Astrocyte (in vitro differentiated cells and primary cell): ENCODE data around the gene A1BG. TPM values are rescaled to one million over a fixed set of nuclear protein-coding genes. Genes with fewer than 3 reads are reported as not detected.

Experiments used
- DNase-seq: peaks from one replicate; pipeline ENCODE4 v3.0.0-alpha.2; 2010; ENCODE audit warnings: low read depth
- FAIRE-seq: peaks from 2 replicates; lab custom pipeline; 2011; peaks lifted over from hg19 to GRCh38; lab: Jason Lieb, UNC
- H2AFZ ChIP-seq: 2 replicates; pipeline ENCODE4 v1.6.0; 2012; ENCODE audit warnings: low read depth, low read length, inconsistent platforms
- H3K27ac ChIP-seq: 2 replicates; pipeline ENCODE4 v1.5.1; 2011; ENCODE audit warnings: low read depth, low read length, inconsistent platforms
- H3K27me3 ChIP-seq: 2 replicates; pipeline ENCODE4 v1.6.0; 2011; ENCODE audit warnings: low read length, inconsistent platforms; ENCODE audit not compliant: insufficient read depth
- H3K36me3 ChIP-seq: 2 replicates; pipeline ENCODE4 v1.5.1; 2011; ENCODE audit warnings: low read length, inconsistent platforms; ENCODE audit not compliant: insufficient read depth
- H3K4me1 ChIP-seq: 2 replicates; pipeline ENCODE4 v1.5.1; 2011; ENCODE audit warnings: low read length, inconsistent platforms; ENCODE audit not compliant: insufficient read depth
- H3K4me2 ChIP-seq: 2 replicates; pipeline ENCODE4 v1.6.0; 2012; ENCODE audit warnings: low read length, inconsistent platforms
- H3K4me3 ChIP-seq: 2 replicates; pipeline ENCODE4 v1.5.1; 2011; ENCODE audit warnings: low read depth, mild to moderate bottlenecking, low read length, inconsistent platforms; ENCODE audit not compliant: insufficient read depth
- H3K79me2 ChIP-seq: 2 replicates; pipeline ENCODE4 v1.6.0; 2012; ENCODE audit warnings: mild to moderate bottlenecking, low read length, inconsistent platforms; ENCODE audit not compliant: insufficient read depth
- H3K9ac ChIP-seq: 2 replicates; pipeline ENCODE4 v1.6.0; 2012; ENCODE audit warnings: mild to moderate bottlenecking, low read length, inconsistent platforms
- H3K9me3 ChIP-seq: 2 replicates; pipeline ENCODE4 v1.5.1; 2012; ENCODE audit warnings: low read depth, mild to moderate bottlenecking, low read length, inconsistent platforms; ENCODE audit not compliant: insufficient read depth
- H4K20me1 ChIP-seq: 2 replicates; pipeline ENCODE4 v1.6.0; 2012; ENCODE audit warnings: low read length, inconsistent platforms; ENCODE audit not compliant: insufficient read depth
- H3K27ac Mint-ChIP-seq: one replicate; pipeline ENCODE4 v1.8.0; 2021; ENCODE audit warnings: mild to moderate bottlenecking, mixed read lengths; ENCODE audit not compliant: unreplicated experiment
- H3K27me3 Mint-ChIP-seq: one replicate; pipeline ENCODE4 v1.8.0; 2021; ENCODE audit warnings: low read depth, mixed read lengths; ENCODE audit not compliant: unreplicated experiment
- H3K36me3 Mint-ChIP-seq: one replicate; pipeline ENCODE4 v1.8.0; 2021; ENCODE audit warnings: low read depth, mixed read lengths; ENCODE audit not compliant: unreplicated experiment
- H3K4me1 Mint-ChIP-seq: one replicate; pipeline ENCODE4 v1.8.0; 2021; ENCODE audit warnings: low read depth, mixed read lengths; ENCODE audit not compliant: unreplicated experiment
- H3K4me3 Mint-ChIP-seq: one replicate; pipeline ENCODE4 v1.8.0; 2021; ENCODE audit warnings: mild to moderate bottlenecking, moderate library complexity, mixed read lengths; ENCODE audit not compliant: unreplicated experiment
- H3K9me3 Mint-ChIP-seq: one replicate; pipeline ENCODE4 v1.8.0; 2021; ENCODE audit warnings: mild to moderate bottlenecking, mixed read lengths; ENCODE audit not compliant: unreplicated experiment
- CTCF ChIP-seq: IDR thresholded peaks from 2 replicates; pipeline ENCODE4 v1.5.1; 2011; ENCODE audit warnings: low read depth, mild to moderate bottlenecking, inconsistent platforms, low read length, moderate library complexity; ENCODE audit not compliant: insufficient read depth
- EZH2 ChIP-seq: IDR thresholded peaks from 2 replicates; pipeline ENCODE4 v1.6.1; 2012; ENCODE audit warnings: mild to moderate bottlenecking, low read length, inconsistent platforms; ENCODE audit not compliant: insufficient read depth
- total RNA-seq: library from RNA; stranded (reverse); gene quantifications from 2 replicates; pipeline ENCODE4 v1.2.1, GENCODE V29; 2021

The A1BG gene
- total RNA-seq, 1 donor from 2014 or later, result 32.3 TPM

- Histone ChIP-seq H4K20me1 (peaks cover 8% of the 10 kb centered on the region), H3K79me2 (no peaks in the 10 kb centered on the region), H3K27me3 (no peaks in the 10 kb centered on the region), H3K4me2 (peak overlapping the region; percentile 92), H3K4me3 (no peak overlapping the region), H3K27ac (no peak overlapping the region), H3K4me1 (peaks cover 18% of the 10 kb centered on the region), H3K36me3 (no peaks in the 10 kb centered on the region), H3K9ac (no peak overlapping the region), H2AFZ (no peak overlapping the region), H3K9me3 (no peaks in the 10 kb centered on the region)
- Mint-ChIP-seq H3K4me1 (peaks cover 4% of the 10 kb centered on the region), H3K9me3 (no peaks in the 10 kb centered on the region), H3K27ac (peak overlapping the region; percentile 26), H3K4me3 (peak overlapping the region; percentile 93), H3K36me3 (peaks cover 2% of the 10 kb centered on the region), H3K27me3 (no peaks in the 10 kb centered on the region)
- DNase-seq (no peak), FAIRE-seq (no peak)
- TF ChIP-seq CTCF, result no peak
- no peak for TF ChIP-seq EZH2
Measured at GRCh38 chr19:58399903-58400302, 46.6 kb upstream of the A1BG start.

GRCh38 chr19:58398545-58398944, 45.3 kb upstream of the A1BG start:
- H3K36me3 ChIP-seq, result peaks cover 8% of the 10 kb centered on the region
- TF ChIP-seq CTCF (no peak), EZH2 (no peak)
- H3K4me3 Mint-ChIP-seq, result no peak overlapping the region
- H3K27me3 Mint-ChIP-seq, result no peaks in the 10 kb centered on the region
- H3K4me3 ChIP-seq, result no peak overlapping the region
- H3K4me1 Mint-ChIP-seq, result peaks cover 4% of the 10 kb centered on the region
- H3K9ac ChIP-seq, result no peak overlapping the region
- no peaks in the 10 kb centered on the region for H3K9me3 Mint-ChIP-seq
- H3K9me3 ChIP-seq, result no peaks in the 10 kb centered on the region
- H3K27ac Mint-ChIP-seq, result no peak overlapping the region
- FAIRE-seq (no peak), DNase-seq (no peak)
- no peak overlapping the region for H3K27ac ChIP-seq
- peaks cover 18% of the 10 kb centered on the region for H3K4me1 ChIP-seq
- no peak overlapping the region for H3K4me2 ChIP-seq
- H3K36me3 Mint-ChIP-seq, result peaks cover 13% of the 10 kb centered on the region
- H4K20me1 ChIP-seq, result peaks cover 22% of the 10 kb centered on the region
- no peaks in the 10 kb centered on the region for H3K27me3 ChIP-seq
- no peak overlapping the region for H2AFZ ChIP-seq
- no peaks in the 10 kb centered on the region for H3K79me2 ChIP-seq

GRCh38 chr19:58398087-58398486, 44.8 kb upstream of the A1BG start:
- Mint-ChIP-seq H3K4me1 (peaks cover 4% of the 10 kb centered on the region), H3K36me3 (peaks cover 14% of the 10 kb centered on the region), H3K27ac (no peak overlapping the region), H3K27me3 (no peaks in the 10 kb centered on the region), H3K9me3 (no peaks in the 10 kb centered on the region), H3K4me3 (no peak overlapping the region)
- Histone ChIP-seq H2AFZ (no peak overlapping the region), H3K36me3 (peaks cover 12% of the 10 kb centered on the region), H3K9ac (no peak overlapping the region), H3K4me2 (no peak overlapping the region), H3K9me3 (no peaks in the 10 kb centered on the region), H3K79me2 (no peaks in the 10 kb centered on the region), H3K4me1 (peaks cover 18% of the 10 kb centered on the region), H3K27ac (no peak overlapping the region), H3K27me3 (no peaks in the 10 kb centered on the region), H4K20me1 (peaks cover 27% of the 10 kb centered on the region), H3K4me3 (no peak overlapping the region)
- FAIRE-seq, result no peak
- no peak for TF ChIP-seq CTCF
- TF ChIP-seq EZH2, result no peak
- DNase-seq, result no peak
